Measurements from ENCODE around the gene M6PR.

M6PR gene

GRCh38 chr12:8894378-8894777 lies 55.1 kb downstream of the M6PR start:
- Mint-ChIP-seq H3K9me3 (no peaks in the 10 kb centered on the region), H3K4me3 (no peak overlapping the region), H3K27ac (no peak overlapping the region), H3K4me1 (no peaks in the 10 kb centered on the region), H3K27me3 (ENCODE audit: low read depth) (no peaks in the 10 kb centered on the region), H3K36me3 (ENCODE audit: low read depth) (no peaks in the 10 kb centered on the region)
- TF ChIP-seq, protein P1, sequence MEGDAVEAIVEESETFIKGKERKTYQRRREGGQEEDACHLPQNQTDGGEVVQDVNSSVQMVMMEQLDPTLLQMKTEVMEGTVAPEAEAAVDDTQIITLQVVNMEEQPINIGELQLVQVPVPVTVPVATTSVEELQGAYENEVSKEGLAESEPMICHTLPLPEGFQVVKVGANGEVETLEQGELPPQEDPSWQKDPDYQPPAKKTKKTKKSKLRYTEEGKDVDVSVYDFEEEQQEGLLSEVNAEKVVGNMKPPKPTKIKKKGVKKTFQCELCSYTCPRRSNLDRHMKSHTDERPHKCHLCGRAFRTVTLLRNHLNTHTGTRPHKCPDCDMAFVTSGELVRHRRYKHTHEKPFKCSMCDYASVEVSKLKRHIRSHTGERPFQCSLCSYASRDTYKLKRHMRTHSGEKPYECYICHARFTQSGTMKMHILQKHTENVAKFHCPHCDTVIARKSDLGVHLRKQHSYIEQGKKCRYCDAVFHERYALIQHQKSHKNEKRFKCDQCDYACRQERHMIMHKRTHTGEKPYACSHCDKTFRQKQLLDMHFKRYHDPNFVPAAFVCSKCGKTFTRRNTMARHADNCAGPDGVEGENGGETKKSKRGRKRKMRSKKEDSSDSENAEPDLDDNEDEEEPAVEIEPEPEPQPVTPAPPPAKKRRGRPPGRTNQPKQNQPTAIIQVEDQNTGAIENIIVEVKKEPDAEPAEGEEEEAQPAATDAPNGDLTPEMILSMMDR (IDR thresholded peaks at IDR 0.05; ENCODE audit: unreplicated experiment in 3 of 3): no peak

DNA sequence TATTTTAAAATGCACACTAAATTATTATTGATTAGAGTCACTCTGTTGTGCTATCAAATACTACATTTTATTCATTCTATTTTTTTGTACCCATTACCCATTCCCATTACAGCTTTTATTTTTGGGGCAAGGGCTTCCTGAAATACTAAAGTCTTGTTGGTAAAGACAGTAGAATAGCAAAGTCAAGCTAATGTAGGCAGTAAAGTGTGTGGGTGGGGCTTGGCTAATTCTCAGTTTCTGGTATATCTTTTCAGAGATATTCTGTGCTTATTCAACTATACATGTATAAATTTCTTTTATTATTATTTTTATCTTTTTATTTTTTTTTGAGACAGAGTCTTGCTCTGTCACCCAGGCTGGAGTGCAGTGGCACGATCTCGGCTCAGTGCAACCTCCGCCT lies 57.5 kb downstream of the M6PR start:
- Mint-ChIP-seq H3K4me3 (no peak overlapping the region), H3K36me3 (ENCODE audit: low read depth) (no peaks in the 10 kb centered on the region), H3K9me3 (no peaks in the 10 kb centered on the region), H3K27me3 (ENCODE audit: low read depth) (no peaks in the 10 kb centered on the region), H3K27ac (no peak overlapping the region), H3K4me1 (no peaks in the 10 kb centered on the region)
- TF ChIP-seq, protein P1 (IDR thresholded peaks at IDR 0.05; ENCODE audit: unreplicated experiment in 3 of 3): no peak
